GM13977 (cell line): ENCODE measurements around the gene MKLN1.

Experiments used
- DNase-seq: peaks from one replicate; pipeline ENCODE4 v3.0.0; 2012; ENCODE audit warnings: low spot score
- CTCF ChIP-seq: IDR thresholded peaks from 2 replicates; pipeline ENCODE4 v1.5.1; 2012; ENCODE audit warnings: mild to moderate bottlenecking, control low read depth; ENCODE audit not compliant: insufficient read depth; ENCODE audit errors: extremely low read depth, missing control alignments
- in situ Hi-C: fragments of 300-500 bp; cut with MboI; formaldehyde crosslinking; loops from one replicate; pipeline ENCODE4 v1.12.0; 2022; ENCODE audit warnings: low sequenced_read_pairs, low pct_unique_long_range_greater_than_20kb, mixed read lengths, inconsistent platforms; ENCODE audit not compliant: unreplicated experiment

Gene MKLN1

GRCh38 chr7:131289051-131289450 is 38.6 kb upstream of the MKLN1 start:
- no peak for TF ChIP-seq CTCF
- in situ Hi-C loops = no loop called here

GRCh38 chr7:131292141-131292905 is 35.4 kb upstream of the MKLN1 start:
- no peak for DNase-seq
- in situ Hi-C loops = no loop called here
- no peak for TF ChIP-seq CTCF

More at GRCh38 chr7:131289051-131289450, 38.6 kb upstream of the MKLN1 start:
- DNase-seq = no peak

- in situ Hi-C loops = no loop called here
- no peak for TF ChIP-seq CTCF
- no peak for DNase-seq
Observed at GRCh38 chr7:131293018-131293417, 34.7 kb upstream of the MKLN1 start.

- no peak for DNase-seq
- no peak for TF ChIP-seq CTCF
- in situ Hi-C loops = no loop called here
Observed at GRCh38 chr7:131294553-131294952, 33.1 kb upstream of the MKLN1 start.

- DNase-seq = no peak
- in situ Hi-C loops = no loop called here
Observed at GRCh38 chr7:131298608-131298992, 29.1 kb upstream of the MKLN1 start.

GRCh38 chr7:131299074-131299473 is 28.6 kb upstream of the MKLN1 start:
- DNase-seq = no peak
- in situ Hi-C loops = no loop called here
- no peak for TF ChIP-seq CTCF

More at GRCh38 chr7:131298608-131298992, 29.1 kb upstream of the MKLN1 start:
- TF ChIP-seq CTCF = no peak
